ENCODE data around the gene NAPSA. TPM values are rescaled to one million over a fixed set of nuclear protein-coding genes. Genes with fewer than 3 reads are reported as not detected.
A peak's percentile ranks its signal among the peaks of the same experiment; 100 is the strongest.

Gene NAPSA
- total and polyA plus RNA-seq, 9 of the 15 experiments (the other 6 are each of a cell fraction or from before 2014, with no cell fraction given), result 0.25 to 1.9 (median 0.69) TPM

- TF ChIP-seq SFPQ (IDR thresholded peaks at IDR 0.05; ENCODE audit: low read depth, low read length) (no peak), MTF1 (CRISPR knock-in tag; IDR thresholded peaks at IDR 0.05; ENCODE audit: borderline replicate concordance) (no peak), SMAD3 (CRISPR knock-in tag; conservative IDR thresholded peaks at IDR 0.05) (no peak), BCOR (IDR thresholded peaks at IDR 0.05) (no peak), SP1 (CRISPR knock-in tag; IDR thresholded peaks at IDR 0.05) (peak; percentile 82), ZNF24 (IDR thresholded peaks at IDR 0.05) (no peak), NKRF (IDR thresholded peaks at IDR 0.05; ENCODE audit: borderline replicate concordance) (no peak), ELK1 (CRISPR knock-in tag; IDR thresholded peaks at IDR 0.05) (no peak), ERF (CRISPR knock-in tag; IDR thresholded peaks at IDR 0.05) (0 out of 2 replicates have a peak, but pooled peaks have one; percentile 63), DMBX1 (CRISPR knock-in tag; IDR thresholded peaks at IDR 0.05; ENCODE audit: borderline replicate concordance) (no peak), E2F4 (CRISPR knock-in tag; IDR thresholded peaks at IDR 0.05; ENCODE audit: low read depth) (peak; percentile 85; the same call in 1 of the 2 replicates), MXD1 (CRISPR knock-in tag; IDR thresholded peaks at IDR 0.05; ENCODE audit: borderline replicate concordance, poor library complexity, severe bottlenecking) (no peak), GMEB1 (CRISPR knock-in tag; IDR thresholded peaks at IDR 0.05) (peak; percentile 44), BMI1 (IDR thresholded peaks at IDR 0.05; ENCODE audit: low read length) (no peak), POLR2G (IDR thresholded peaks at IDR 0.05; ENCODE audit: low read depth, low read length) (peak; percentile 73), SMARCE1 (IDR thresholded peaks at IDR 0.05) (peak; percentile 56; the same call in 1 of the 2 replicates), MYC (IDR thresholded peaks at IDR 0.05; ENCODE audit: low read depth, low read length) (peak; percentile 66), MYC (CRISPR knock-in tag; IDR thresholded peaks at IDR 0.05; ENCODE audit: borderline replicate concordance, low read depth) (peak; percentile 41; the same call in 1 of the 2 replicates)
Measured at GRCh38 chr19:50357178-50358100, 8.0 kb downstream of the NAPSA start (continued).

Measured in K562 (cell line).